SK-N-SH (cell line): ENCODE measurements around the gene NXPH4. TPM values are rescaled to one million over a fixed set of nuclear protein-coding genes. Genes with fewer than 3 reads are reported as not detected.

Experiments
- CTCF ChIA-PET: fragments of 300-600, 350-600 bp; formaldehyde crosslinking; extraction: SDS; loops from one replicate; lab custom pipeline; 2021; lab: Yijun Ruan, JAX
- POLR2A ChIA-PET: fragments of 350-600 bp; sonication (Branson Sonifier 250); formaldehyde crosslinking; extraction: SDS; loops from one replicate; lab custom pipeline; 2020; ENCODE audit warnings: antibody characterized with exemption, inconsistent platforms; lab: Yijun Ruan, JAX
- DNase-seq: peaks from one replicate; pipeline ENCODE4 v3.0.0; 2012
- H2AFZ ChIP-seq: fragments of 200-600 bp; sonication (generic); 2 replicates; pipeline ENCODE4 v1.8.1; 2016; ENCODE audit warnings: antibody characterized with exemption, mild to moderate bottlenecking, low read depth
- H3F3A ChIP-seq: fragments of 200-600 bp; sonication (generic); replicated peaks from 2 replicates; pipeline ENCODE3; 2016; ENCODE audit warnings: antibody characterized with exemption, mild to moderate bottlenecking; ENCODE audit not compliant: insufficient read depth
- H3K27ac ChIP-seq, 2 experiments: fragments of 200-500 bp in 1 of 2; fragments of 200-600 bp in 1 of 2; sonication (Bioruptor generic) in 1 of 2; sonication (generic), shearing (Covaris generic) in 1 of 2; 2 replicates each; pipeline versions ENCODE4 v1.5.1 to v1.6.1; 2014 to 2016; ENCODE audit warnings: low read depth in 2 of 2, inconsistent platforms in 1 of 2, low read length in 1 of 2, mild to moderate bottlenecking in 1 of 2, mixed read lengths in 1 of 2
- H3K27me3 ChIP-seq: fragments of 200-600 bp; sonication (generic), shearing (Covaris generic); 2 replicates; pipeline ENCODE4 v1.6.1; 2016; ENCODE audit warnings: mixed run types; ENCODE audit not compliant: insufficient read depth
- H3K36me3 ChIP-seq, 2 experiments: fragments of 200-500 bp in 1 of 2; fragments of 200-600 bp in 1 of 2; sonication (Bioruptor generic) in 1 of 2; sonication (generic) in 1 of 2; replicated peaks in 1 of 2; 2 replicates each; pipeline versions ENCODE3 to v1.5.1; 2014 to 2016; ENCODE audit warnings: low read length in 1 of 2, mild to moderate bottlenecking in 1 of 2; ENCODE audit not compliant: insufficient read depth in 2 of 2, control insufficient read depth in 1 of 2
- H3K4me1 ChIP-seq, 2 experiments: fragments of 200-500 bp in 1 of 2; fragments of 200-600 bp in 1 of 2; sonication (Bioruptor generic) in 1 of 2; sonication (generic), shearing (Covaris generic) in 1 of 2; 2 replicates each; pipeline versions ENCODE4 v1.5.1 to v1.6.1; 2014 to 2016; ENCODE audit warnings: low read depth in 1 of 2, low read length in 1 of 2, mixed run types in 1 of 2; ENCODE audit not compliant: insufficient read depth in 2 of 2, control insufficient read depth in 1 of 2
- H3K4me2 ChIP-seq: fragments of 200-600 bp; sonication (generic), shearing (Covaris generic); 2 replicates; pipeline ENCODE4 v1.6.1; 2017; ENCODE audit warnings: mixed run types
- H3K4me3 ChIP-seq, 2 experiments: fragments of 200-500 bp in 1 of 2; fragments of 200-600 bp in 1 of 2; sonication (Bioruptor generic) in 1 of 2; sonication (generic), shearing (Covaris generic) in 1 of 2; 2 replicates each; pipeline versions ENCODE4 v1.5.1 to v1.8.1; 2014 to 2016; ENCODE audit warnings: low read depth in 2 of 2, inconsistent platforms in 1 of 2, low read length in 1 of 2, mild to moderate bottlenecking in 1 of 2, mixed read lengths in 1 of 2, moderate library complexity in 1 of 2
- H3K79me2 ChIP-seq: fragments of 200-600 bp; sonication (generic); 2 replicates; pipeline ENCODE4 v1.8.1; 2017; ENCODE audit warnings: mild to moderate bottlenecking; ENCODE audit not compliant: insufficient read depth
- H3K9ac ChIP-seq: fragments of 200-600 bp; sonication (generic); 2 replicates; pipeline ENCODE4 v1.6.1; 2017; ENCODE audit warnings: mixed run types
- H3K9me2 ChIP-seq: fragments of 200-600 bp; sonication (generic); 2 replicates; pipeline ENCODE4 v1.6.1; 2017; ENCODE audit warnings: mixed run types
- H3K9me3 ChIP-seq: fragments of 200-600 bp; sonication (generic); 2 replicates; pipeline ENCODE4 v1.6.1; 2017; ENCODE audit warnings: mixed run types, mild to moderate bottlenecking, moderate library complexity
- H4K20me1 ChIP-seq: fragments of 200-600 bp; sonication (generic); 2 replicates; pipeline ENCODE4 v1.6.1; 2017; ENCODE audit warnings: mild to moderate bottlenecking, mixed run types; ENCODE audit not compliant: insufficient read depth
- CHD2 ChIP-seq: fragments of 150-350 bp; IDR thresholded peaks from 2 replicates; pipeline ENCODE4 v1.6.1; 2018; ENCODE audit warnings: low read length; ENCODE audit not compliant: partially characterized antibody
- ELF1 ChIP-seq: IDR thresholded peaks from 2 replicates; pipeline ENCODE4 v1.4.0; 2012
- EP300 ChIP-seq, 2 experiments: IDR thresholded peaks; 2 replicates each; pipeline versions ENCODE4 v1.4.0 to v1.6.1; 2012; ENCODE audit warnings: borderline replicate concordance in 1 of 2, low read depth in 1 of 2, low read length in 1 of 2
- FOSL2 ChIP-seq: IDR thresholded peaks from 2 replicates; pipeline ENCODE4 v1.4.0; 2012; ENCODE audit warnings: low read depth, mild to moderate bottlenecking, moderate library complexity, borderline replicate concordance
- FOXM1 ChIP-seq: IDR thresholded peaks from 2 replicates; pipeline ENCODE4 v1.4.0; 2012; ENCODE audit warnings: low read depth, mild to moderate bottlenecking
- GABPA ChIP-seq: IDR thresholded peaks from 2 replicates; pipeline ENCODE4 v1.4.0; 2012; ENCODE audit warnings: low read depth, mild to moderate bottlenecking
- IRF3 ChIP-seq: fragments of 150-350 bp; IDR thresholded peaks from 2 replicates; pipeline ENCODE4 v1.6.1; 2016; ENCODE audit warnings: mild to moderate bottlenecking, low read depth, low read length
- JUND ChIP-seq: IDR thresholded peaks from 2 replicates; pipeline ENCODE4 v1.4.0; 2012
- NFIC ChIP-seq: IDR thresholded peaks from 2 replicates; pipeline ENCODE4 v1.4.0; 2012; ENCODE audit warnings: borderline replicate concordance
- NRF1 ChIP-seq: IDR thresholded peaks from 2 replicates; pipeline ENCODE4 v1.6.1; 2012; ENCODE audit warnings: low read depth, mild to moderate bottlenecking, low read length
- RAD21 ChIP-seq: IDR thresholded peaks from 2 replicates; pipeline ENCODE4 v1.6.1; 2012; ENCODE audit warnings: mild to moderate bottlenecking, low read length
- RCOR1 ChIP-seq: fragments of 150-350 bp; IDR thresholded peaks from 2 replicates; pipeline ENCODE4 v1.6.1; 2017; ENCODE audit warnings: antibody characterized with exemption, low read length
- RFX5 ChIP-seq: IDR thresholded peaks from 2 replicates; pipeline ENCODE4 v1.6.1; 2012; ENCODE audit warnings: mild to moderate bottlenecking, improper control_type of control experiment, low read length
- SIN3A ChIP-seq: IDR thresholded peaks from 2 replicates; pipeline ENCODE4 v1.6.1; 2012; ENCODE audit warnings: low read depth, mild to moderate bottlenecking, low read length, moderate library complexity, borderline replicate concordance
- SMC3 ChIP-seq: IDR thresholded peaks from 2 replicates; pipeline ENCODE4 v1.6.1; 2012; ENCODE audit warnings: low read depth, low read length, improper control_type of control experiment
- TAF1 ChIP-seq: IDR thresholded peaks from 2 replicates; pipeline ENCODE4 v1.6.1; 2012; ENCODE audit warnings: low read depth, mild to moderate bottlenecking, low read length, moderate library complexity, borderline replicate concordance
- TCF12 ChIP-seq: IDR thresholded peaks from 2 replicates; pipeline ENCODE4 v1.4.0; 2012
- TEAD4 ChIP-seq: IDR thresholded peaks from 2 replicates; pipeline ENCODE4 v1.4.0; 2012; ENCODE audit warnings: mild to moderate bottlenecking, borderline replicate concordance; ENCODE audit not compliant: insufficient read depth
- USF2 ChIP-seq: fragments of 150-350 bp; IDR thresholded peaks from 2 replicates; pipeline ENCODE4 v1.6.1; 2017; ENCODE audit warnings: antibody characterized with exemption, low read length, low read depth, borderline replicate concordance
- WGBS: methylation state at CpG from one replicate; pipeline ENCODE4 v1.1.6; 2017; ENCODE audit warnings: low lambda C conversion rate; 5-methylcytosine and 5-hydroxymethylcytosine counted together
- polyA plus RNA-seq, 3 experiments: library from polyadenylated mRNA; depleted of rRNA; stranded (reverse); fragments of >200 nt; gene quantifications; 2 replicates each; pipeline ENCODE4 v1.2.3, GENCODE V29; 2012
- TF ChIP-seq, protein P1 (sequence below): fragments of 200-600 bp; sonication (generic); IDR thresholded peaks from 2 replicates; pipeline ENCODE4 v1.6.1; 2017; ENCODE audit warnings: antibody characterized with exemption, mild to moderate bottlenecking, moderate library complexity
- TF ChIP-seq, protein P2 (sequence below): IDR thresholded peaks from 2 replicates; pipeline ENCODE4 v1.4.0; 2012; ENCODE audit warnings: low read depth, borderline replicate concordance
- TF ChIP-seq, protein P3 (sequence below): IDR thresholded peaks from 2 replicates; pipeline ENCODE4; 2012

NXPH4 gene
- polyA plus RNA-seq, 1 of the 3 experiments (the other 2 are of a cell fraction), result 0.31 TPM

DNA sequence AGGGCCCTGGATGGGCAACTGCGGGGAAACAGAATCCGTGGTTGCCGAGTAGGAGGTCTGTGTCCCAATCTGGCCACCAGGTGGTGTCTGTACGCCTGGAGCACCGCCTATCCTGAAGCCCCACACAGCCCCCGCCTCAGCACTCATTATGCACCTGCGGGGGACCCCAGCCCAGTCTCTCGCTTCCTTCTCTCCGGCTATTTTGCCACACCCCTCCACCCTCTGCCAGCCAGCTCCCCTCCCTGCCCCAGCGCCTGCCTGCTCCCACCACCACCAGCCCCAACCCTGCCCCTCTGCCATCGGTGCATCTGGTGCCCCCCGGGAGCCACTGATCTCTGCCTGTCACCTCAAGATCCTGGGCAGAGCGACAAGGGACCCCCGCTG, 2.2 kb upstream of the NXPH4 start (continued):
- TF ChIP-seq IRF3 (no peak), SMC3 (peak; percentile 76)
- TF ChIP-seq, protein P1, sequence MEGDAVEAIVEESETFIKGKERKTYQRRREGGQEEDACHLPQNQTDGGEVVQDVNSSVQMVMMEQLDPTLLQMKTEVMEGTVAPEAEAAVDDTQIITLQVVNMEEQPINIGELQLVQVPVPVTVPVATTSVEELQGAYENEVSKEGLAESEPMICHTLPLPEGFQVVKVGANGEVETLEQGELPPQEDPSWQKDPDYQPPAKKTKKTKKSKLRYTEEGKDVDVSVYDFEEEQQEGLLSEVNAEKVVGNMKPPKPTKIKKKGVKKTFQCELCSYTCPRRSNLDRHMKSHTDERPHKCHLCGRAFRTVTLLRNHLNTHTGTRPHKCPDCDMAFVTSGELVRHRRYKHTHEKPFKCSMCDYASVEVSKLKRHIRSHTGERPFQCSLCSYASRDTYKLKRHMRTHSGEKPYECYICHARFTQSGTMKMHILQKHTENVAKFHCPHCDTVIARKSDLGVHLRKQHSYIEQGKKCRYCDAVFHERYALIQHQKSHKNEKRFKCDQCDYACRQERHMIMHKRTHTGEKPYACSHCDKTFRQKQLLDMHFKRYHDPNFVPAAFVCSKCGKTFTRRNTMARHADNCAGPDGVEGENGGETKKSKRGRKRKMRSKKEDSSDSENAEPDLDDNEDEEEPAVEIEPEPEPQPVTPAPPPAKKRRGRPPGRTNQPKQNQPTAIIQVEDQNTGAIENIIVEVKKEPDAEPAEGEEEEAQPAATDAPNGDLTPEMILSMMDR, result peak; percentile 74
- TF ChIP-seq, protein P2, sequence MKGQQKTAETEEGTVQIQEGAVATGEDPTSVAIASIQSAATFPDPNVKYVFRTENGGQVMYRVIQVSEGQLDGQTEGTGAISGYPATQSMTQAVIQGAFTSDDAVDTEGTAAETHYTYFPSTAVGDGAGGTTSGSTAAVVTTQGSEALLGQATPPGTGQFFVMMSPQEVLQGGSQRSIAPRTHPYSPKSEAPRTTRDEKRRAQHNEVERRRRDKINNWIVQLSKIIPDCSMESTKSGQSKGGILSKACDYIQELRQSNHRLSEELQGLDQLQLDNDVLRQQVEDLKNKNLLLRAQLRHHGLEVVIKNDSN, result no peak

- Histone ChIP-seq H3K4me1 (peaks cover 0 to 29% of the 10 kb centered on the region in 2 experiments; a peak in 1 of 4 replicates), H3K9me2 (no peaks in the 10 kb centered on the region), H3K27me3 (peaks cover 30% of the 10 kb centered on the region), H3K4me2 (no peak overlapping the region), H3K36me3 (peaks cover 0 to 17% of the 10 kb centered on the region in 2 experiments), H3K27ac (no peak overlapping the region), H2AFZ (no peak overlapping the region), H3K4me3 (no peak overlapping the region), H3K79me2 (no peaks in the 10 kb centered on the region), H3F3A (peaks cover 13% of the 10 kb centered on the region), H3K9me3 (no peaks in the 10 kb centered on the region), H3K9ac (no peak overlapping the region), H4K20me1 (0 out of 2 replicates have a peak, but pooled peaks cover 6% of the 10 kb centered on the region)
- ChIA-PET POLR2A (interaction anchor here (1.2 kb wide), 1 partner anchor 24 kb away, joined by 3 read pairs; no protein-coding TSS in a partner anchor), CTCF (interaction anchor here (0.7 to 15.9 kb wide), 20 partner anchors 20 to 259 kb away, joined by 3 to 937 read pairs (median 11); partner anchors contain the start of genes GLI1, INHBE, LRP1 and SHMT2)
- WGBS, result 54% methylated on average over 11 of the region's 11 CpGs
- DNase-seq, result no peak
- TF ChIP-seq FOXM1 (no peak), RFX5 (no peak), TEAD4 (no peak), GABPA (no peak), FOSL2 (no peak), JUND (no peak), NRF1 (no peak), CHD2 (no peak), TCF12 (no peak), SIN3A (no peak), RCOR1 (no peak), SMC3 (no peak), NFIC (no peak), TAF1 (no peak), ELF1 (no peak), EP300 (IDR thresholded peaks at IDR 0.05; ENCODE audit: borderline replicate concordance in 1 of 2, low read depth in 1 of 2, low read length in 1 of 2) (no peak), RAD21 (no peak), USF2 (no peak)
- TF ChIP-seq, protein P3, sequence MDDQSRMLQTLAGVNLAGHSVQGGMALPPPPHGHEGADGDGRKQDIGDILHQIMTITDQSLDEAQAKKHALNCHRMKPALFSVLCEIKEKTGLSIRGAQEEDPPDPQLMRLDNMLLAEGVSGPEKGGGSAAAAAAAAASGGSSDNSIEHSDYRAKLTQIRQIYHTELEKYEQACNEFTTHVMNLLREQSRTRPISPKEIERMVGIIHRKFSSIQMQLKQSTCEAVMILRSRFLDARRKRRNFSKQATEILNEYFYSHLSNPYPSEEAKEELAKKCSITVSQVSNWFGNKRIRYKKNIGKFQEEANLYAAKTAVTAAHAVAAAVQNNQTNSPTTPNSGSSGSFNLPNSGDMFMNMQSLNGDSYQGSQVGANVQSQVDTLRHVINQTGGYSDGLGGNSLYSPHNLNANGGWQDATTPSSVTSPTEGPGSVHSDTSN, result no peak
- TF ChIP-seq, protein P1, result no peak
Measured at GRCh38 chr12:57215065-57215464, 1.5 kb upstream of the NXPH4 start.
